ENCODE results near the gene DNAI7. TPM values are rescaled to one million over a fixed set of nuclear protein-coding genes. Genes with fewer than 3 reads are reported as not detected.

The DNAI7 gene
- total RNA-seq, 1 donor from 2014 or later, result not detected

GRCh38 chr12:25187781-25188180 is 7.2 kb downstream of the DNAI7 start:
- Histone ChIP-seq H3K4me3 (no peak overlapping the region), H3K27me3 (no peaks in the 10 kb centered on the region), H3K4me1 (no peaks in the 10 kb centered on the region), H3K36me3 (no peaks in the 10 kb centered on the region), H3K27ac (no peak overlapping the region), H3K9me3 (no peaks in the 10 kb centered on the region)
- TF ChIP-seq, protein P1, sequence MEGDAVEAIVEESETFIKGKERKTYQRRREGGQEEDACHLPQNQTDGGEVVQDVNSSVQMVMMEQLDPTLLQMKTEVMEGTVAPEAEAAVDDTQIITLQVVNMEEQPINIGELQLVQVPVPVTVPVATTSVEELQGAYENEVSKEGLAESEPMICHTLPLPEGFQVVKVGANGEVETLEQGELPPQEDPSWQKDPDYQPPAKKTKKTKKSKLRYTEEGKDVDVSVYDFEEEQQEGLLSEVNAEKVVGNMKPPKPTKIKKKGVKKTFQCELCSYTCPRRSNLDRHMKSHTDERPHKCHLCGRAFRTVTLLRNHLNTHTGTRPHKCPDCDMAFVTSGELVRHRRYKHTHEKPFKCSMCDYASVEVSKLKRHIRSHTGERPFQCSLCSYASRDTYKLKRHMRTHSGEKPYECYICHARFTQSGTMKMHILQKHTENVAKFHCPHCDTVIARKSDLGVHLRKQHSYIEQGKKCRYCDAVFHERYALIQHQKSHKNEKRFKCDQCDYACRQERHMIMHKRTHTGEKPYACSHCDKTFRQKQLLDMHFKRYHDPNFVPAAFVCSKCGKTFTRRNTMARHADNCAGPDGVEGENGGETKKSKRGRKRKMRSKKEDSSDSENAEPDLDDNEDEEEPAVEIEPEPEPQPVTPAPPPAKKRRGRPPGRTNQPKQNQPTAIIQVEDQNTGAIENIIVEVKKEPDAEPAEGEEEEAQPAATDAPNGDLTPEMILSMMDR (IDR thresholded peaks at IDR 0.05), result no peak
- DNase-seq (ENCODE audit: low spot score in 2 of 2), result no peak
- intact Hi-C loops (cut with DNase I), result no loop called here

DNA sequence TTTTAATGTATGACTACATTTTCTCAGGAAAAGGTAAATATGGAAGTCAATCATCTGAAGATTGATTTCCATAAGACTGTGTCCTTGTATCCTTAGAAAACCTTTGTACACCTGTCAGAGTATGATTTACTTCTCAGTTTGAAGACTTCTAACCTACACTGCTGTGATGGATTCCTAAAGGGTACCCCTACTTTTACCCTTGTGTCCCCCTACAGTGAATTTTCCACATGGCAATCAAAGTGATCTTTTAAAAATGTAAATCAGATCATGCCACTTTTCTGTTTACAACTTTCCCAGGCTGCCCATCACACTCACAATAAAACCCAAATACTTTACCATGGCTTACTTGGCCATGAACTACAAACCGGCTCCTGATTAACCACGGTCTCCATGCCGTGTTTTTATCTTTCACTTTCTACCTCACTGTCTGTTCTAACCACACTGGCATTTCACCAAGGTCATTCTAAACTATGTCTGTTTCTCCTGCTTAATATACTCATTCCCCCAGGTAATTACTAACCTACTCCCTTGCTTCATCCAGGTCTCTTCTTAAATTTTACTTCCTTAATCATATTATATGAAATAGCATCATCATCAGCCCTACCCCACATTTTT is 8.1 kb downstream of the DNAI7 start:
- no peak for DNase-seq (ENCODE audit: low spot score in 2 of 2)
- Histone ChIP-seq H3K9me3 (no peaks in the 10 kb centered on the region), H3K4me3 (no peak overlapping the region), H3K36me3 (no peaks in the 10 kb centered on the region), H3K27me3 (no peaks in the 10 kb centered on the region), H3K4me1 (no peaks in the 10 kb centered on the region), H3K27ac (no peak overlapping the region)
- TF ChIP-seq, protein P1 (IDR thresholded peaks at IDR 0.05), result no peak
- intact Hi-C loops (cut with DNase I), result no loop called here

- no peak for DNase-seq (ENCODE audit: low spot score in 2 of 2)
- TF ChIP-seq, protein P1 (IDR thresholded peaks at IDR 0.05), result no peak
- Histone ChIP-seq H3K27ac (no peak overlapping the region), H3K4me1 (no peaks in the 10 kb centered on the region), H3K9me3 (no peaks in the 10 kb centered on the region), H3K36me3 (no peaks in the 10 kb centered on the region), H3K27me3 (no peaks in the 10 kb centered on the region), H3K4me3 (no peak overlapping the region)
- intact Hi-C loops (cut with DNase I), result no loop called here
These were observed 8.7 kb downstream of the DNAI7 start for GRCh38 chr12:25186038-25186787.

DNA sequence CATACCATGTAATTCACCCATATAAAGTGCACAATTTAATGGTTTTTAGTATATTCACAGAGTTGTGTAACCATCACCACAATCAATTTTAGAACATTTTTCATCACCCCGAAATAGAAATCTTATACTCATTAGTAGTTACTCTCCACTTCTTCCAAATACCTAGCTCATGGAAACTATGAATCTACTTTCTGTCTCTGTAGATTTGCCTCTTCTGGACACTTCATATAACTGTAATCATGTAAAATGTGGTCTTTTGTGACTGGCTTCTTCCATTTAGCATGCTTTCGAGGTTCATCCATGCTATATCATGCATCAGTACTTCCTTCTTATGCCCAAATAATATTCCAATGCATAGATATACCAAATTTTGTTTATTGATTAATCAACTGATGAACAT is 10.8 kb downstream of the DNAI7 start:
- H3K27ac ChIP-seq, result no peak overlapping the region
- no peaks in the 10 kb centered on the region for H3K27me3 ChIP-seq
- intact Hi-C loops (cut with DNase I), result no loop called here
- DNase-seq (ENCODE audit: low spot score in 2 of 2), result no peak
- H3K36me3 ChIP-seq, result no peaks in the 10 kb centered on the region
- H3K9me3 ChIP-seq, result no peaks in the 10 kb centered on the region
- H3K4me3 ChIP-seq, result no peak overlapping the region
- no peaks in the 10 kb centered on the region for H3K4me1 ChIP-seq
- TF ChIP-seq, protein P1 (IDR thresholded peaks at IDR 0.05), result no peak

- H3K36me3 ChIP-seq, result no peaks in the 10 kb centered on the region
- no peaks in the 10 kb centered on the region for H3K27me3 ChIP-seq
- H3K4me3 ChIP-seq, result no peak overlapping the region
- TF ChIP-seq, protein P1 (IDR thresholded peaks at IDR 0.05), result no peak
- DNase-seq (ENCODE audit: low spot score in 2 of 2), result no peak
- H3K4me1 ChIP-seq, result no peaks in the 10 kb centered on the region
- intact Hi-C loops (cut with DNase I), result no loop called here
- no peaks in the 10 kb centered on the region for H3K9me3 ChIP-seq
- H3K27ac ChIP-seq, result no peak overlapping the region
These were observed 12.2 kb downstream of the DNAI7 start for GRCh38 chr12:25182765-25183164.

Measured in ascending aorta (tissue), 2 donors.